Progenitor cell of endocrine pancreas (in vitro differentiated cells): ENCODE results near the gene MAP3K21. TPM values are rescaled to one million over a fixed set of nuclear protein-coding genes. Genes with fewer than 3 reads are reported as not detected.

Experiments used
- DNase-seq: peaks from one replicate; pipeline ENCODE4 v3.0.0; 2021; ENCODE audit warnings: low spot score; ENCODE audit not compliant: unreplicated experiment
- H3K27ac Mint-ChIP-seq: 2 replicates; pipeline ENCODE4 v1.8.0; 2021; ENCODE audit warnings: mild to moderate bottlenecking, moderate library complexity, mixed read lengths
- H3K27me3 Mint-ChIP-seq: 2 replicates; pipeline ENCODE4 v1.8.0; 2021; ENCODE audit warnings: mixed read lengths
- H3K36me3 Mint-ChIP-seq: 2 replicates; pipeline ENCODE4 v1.8.0; 2022; ENCODE audit warnings: mixed read lengths; ENCODE audit not compliant: insufficient read depth
- H3K4me1 Mint-ChIP-seq: 2 replicates; pipeline ENCODE4 v1.8.0; 2021; ENCODE audit warnings: low read depth, mixed read lengths
- H3K4me3 Mint-ChIP-seq: 2 replicates; pipeline ENCODE4 v1.8.0; 2021; ENCODE audit warnings: low read depth, mild to moderate bottlenecking, moderate library complexity, mixed read lengths
- H3K9me3 Mint-ChIP-seq: 2 replicates; pipeline ENCODE4 v1.8.0; 2021; ENCODE audit warnings: low read depth, mixed read lengths
- long read RNA-seq: library from polyadenylated mRNA; unstranded; transcript quantifications from one replicate; pipeline ENCODE4 v2.0.0, GENCODE V29; 2020
- total RNA-seq: library from RNA; stranded (reverse); gene quantifications from 2 replicates; pipeline ENCODE4 v1.2.1, GENCODE V29; 2021
- TF ChIP-seq, protein P1 (sequence below): fragments of 200-600 bp; sonication (generic); IDR thresholded peaks from one replicate; pipeline ENCODE4 v1.5.0; 2021; ENCODE audit warnings: antibody characterized with exemption, mild to moderate bottlenecking; ENCODE audit not compliant: unreplicated experiment

Gene MAP3K21
- total RNA-seq: 13.1 and 13.9 TPM in 2 replicates
- long read RNA-seq, partial matches to known transcripts: 3 of 5 reads
- long read RNA-seq, other reads (novel, unspliced or antisense): 2 of 5 reads

DNA sequence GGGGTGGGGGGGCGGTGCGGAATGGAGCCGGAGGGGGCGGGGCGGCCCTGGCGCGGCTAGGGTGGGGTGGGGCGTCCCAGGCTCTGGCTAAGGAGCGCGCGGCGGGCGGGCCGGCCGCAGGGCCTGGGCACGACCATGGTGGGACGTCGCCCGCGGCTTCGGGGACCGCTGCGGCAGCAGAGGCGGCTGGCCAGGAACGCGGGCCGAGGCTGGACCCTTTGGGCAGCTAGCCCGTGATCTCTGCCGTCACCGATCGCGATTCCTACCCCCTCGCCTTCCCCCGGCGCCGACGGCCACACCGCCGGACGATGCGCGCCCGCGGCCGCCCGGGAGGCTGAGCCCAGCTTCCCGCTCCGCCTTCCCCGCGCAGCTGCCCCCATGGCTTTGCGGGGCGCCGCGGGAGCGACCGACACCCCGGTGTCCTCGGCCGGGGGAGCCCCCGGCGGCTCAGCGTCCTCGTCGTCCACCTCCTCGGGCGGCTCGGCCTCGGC is at the start of gene MAP3K21:
Gene MAP3K21 (plus strand): TSS at position 74 of the 491 bp plus-strand sequence. CDS start 305 bp downstream, at position 379.
- no peaks in the 10 kb centered on the region for H3K36me3 Mint-ChIP-seq
- H3K27ac Mint-ChIP-seq: peak within 1 kb of the TSS; percentile 11
- H3K27me3 Mint-ChIP-seq: peaks cover 18% of the 10 kb centered on the region
- H3K4me1 Mint-ChIP-seq: peaks cover 25% of the 10 kb centered on the region
- H3K4me3 Mint-ChIP-seq: peak within 1 kb of the TSS; percentile 78
- TF ChIP-seq, protein P1, sequence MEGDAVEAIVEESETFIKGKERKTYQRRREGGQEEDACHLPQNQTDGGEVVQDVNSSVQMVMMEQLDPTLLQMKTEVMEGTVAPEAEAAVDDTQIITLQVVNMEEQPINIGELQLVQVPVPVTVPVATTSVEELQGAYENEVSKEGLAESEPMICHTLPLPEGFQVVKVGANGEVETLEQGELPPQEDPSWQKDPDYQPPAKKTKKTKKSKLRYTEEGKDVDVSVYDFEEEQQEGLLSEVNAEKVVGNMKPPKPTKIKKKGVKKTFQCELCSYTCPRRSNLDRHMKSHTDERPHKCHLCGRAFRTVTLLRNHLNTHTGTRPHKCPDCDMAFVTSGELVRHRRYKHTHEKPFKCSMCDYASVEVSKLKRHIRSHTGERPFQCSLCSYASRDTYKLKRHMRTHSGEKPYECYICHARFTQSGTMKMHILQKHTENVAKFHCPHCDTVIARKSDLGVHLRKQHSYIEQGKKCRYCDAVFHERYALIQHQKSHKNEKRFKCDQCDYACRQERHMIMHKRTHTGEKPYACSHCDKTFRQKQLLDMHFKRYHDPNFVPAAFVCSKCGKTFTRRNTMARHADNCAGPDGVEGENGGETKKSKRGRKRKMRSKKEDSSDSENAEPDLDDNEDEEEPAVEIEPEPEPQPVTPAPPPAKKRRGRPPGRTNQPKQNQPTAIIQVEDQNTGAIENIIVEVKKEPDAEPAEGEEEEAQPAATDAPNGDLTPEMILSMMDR: no peak
- peak; percentile 34 for DNase-seq
- H3K9me3 Mint-ChIP-seq: no peaks in the 10 kb centered on the region

DNA sequence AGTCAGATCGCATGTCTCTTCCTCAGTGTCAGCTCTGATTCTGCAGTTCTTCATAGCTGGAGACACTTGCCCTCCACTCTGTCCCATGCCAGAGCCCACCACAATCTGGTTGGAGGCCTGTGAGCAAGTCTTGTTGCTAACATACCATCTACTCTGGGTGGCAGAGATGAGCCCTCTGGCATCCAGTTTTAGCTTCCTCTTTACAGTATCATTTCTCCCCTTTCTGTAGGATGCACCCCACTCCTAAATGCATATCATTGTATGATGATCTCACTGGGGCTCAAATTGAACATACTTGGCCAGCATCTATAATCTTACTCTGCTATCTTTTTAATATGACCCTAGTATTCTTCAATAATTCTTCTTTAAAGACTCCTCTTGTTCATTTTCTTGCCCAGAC is 48.9 kb upstream of the MAP3K21 start:
- no peak overlapping the region for H3K4me3 Mint-ChIP-seq
- H3K27ac Mint-ChIP-seq: no peak overlapping the region
- H3K27me3 Mint-ChIP-seq: no peaks in the 10 kb centered on the region
- H3K4me1 Mint-ChIP-seq: no peaks in the 10 kb centered on the region
- TF ChIP-seq, protein P1: no peak
- H3K9me3 Mint-ChIP-seq: peaks cover 3% of the 10 kb centered on the region
- peaks cover 3% of the 10 kb centered on the region for H3K36me3 Mint-ChIP-seq
- no peak for DNase-seq

DNA sequence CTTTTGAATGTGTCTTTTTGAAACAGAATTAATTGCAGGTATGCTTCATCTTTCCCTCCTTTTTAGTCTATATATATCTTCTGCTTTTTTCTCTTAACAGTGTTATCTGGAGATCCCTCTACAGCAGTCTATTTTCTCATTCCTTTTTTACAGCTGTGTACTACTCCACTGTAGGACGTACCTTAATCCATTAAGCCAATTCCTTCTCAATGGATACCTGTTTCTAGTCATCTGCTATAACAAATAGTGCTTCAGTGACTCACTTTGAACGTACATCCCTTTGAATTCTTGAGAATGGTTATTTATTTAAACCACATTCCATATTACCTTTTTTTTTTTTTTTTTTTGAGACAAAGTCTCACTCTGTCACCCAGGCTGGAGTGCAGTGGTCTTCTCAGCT is 47.6 kb upstream of the MAP3K21 start:
- H3K9me3 Mint-ChIP-seq: peaks cover 3% of the 10 kb centered on the region
- no peak overlapping the region for H3K4me3 Mint-ChIP-seq
- H3K27ac Mint-ChIP-seq: no peak overlapping the region
- no peaks in the 10 kb centered on the region for H3K4me1 Mint-ChIP-seq
- no peak for DNase-seq
- H3K27me3 Mint-ChIP-seq: no peaks in the 10 kb centered on the region
- peaks cover 3% of the 10 kb centered on the region for H3K36me3 Mint-ChIP-seq
- TF ChIP-seq, protein P1: no peak

DNA sequence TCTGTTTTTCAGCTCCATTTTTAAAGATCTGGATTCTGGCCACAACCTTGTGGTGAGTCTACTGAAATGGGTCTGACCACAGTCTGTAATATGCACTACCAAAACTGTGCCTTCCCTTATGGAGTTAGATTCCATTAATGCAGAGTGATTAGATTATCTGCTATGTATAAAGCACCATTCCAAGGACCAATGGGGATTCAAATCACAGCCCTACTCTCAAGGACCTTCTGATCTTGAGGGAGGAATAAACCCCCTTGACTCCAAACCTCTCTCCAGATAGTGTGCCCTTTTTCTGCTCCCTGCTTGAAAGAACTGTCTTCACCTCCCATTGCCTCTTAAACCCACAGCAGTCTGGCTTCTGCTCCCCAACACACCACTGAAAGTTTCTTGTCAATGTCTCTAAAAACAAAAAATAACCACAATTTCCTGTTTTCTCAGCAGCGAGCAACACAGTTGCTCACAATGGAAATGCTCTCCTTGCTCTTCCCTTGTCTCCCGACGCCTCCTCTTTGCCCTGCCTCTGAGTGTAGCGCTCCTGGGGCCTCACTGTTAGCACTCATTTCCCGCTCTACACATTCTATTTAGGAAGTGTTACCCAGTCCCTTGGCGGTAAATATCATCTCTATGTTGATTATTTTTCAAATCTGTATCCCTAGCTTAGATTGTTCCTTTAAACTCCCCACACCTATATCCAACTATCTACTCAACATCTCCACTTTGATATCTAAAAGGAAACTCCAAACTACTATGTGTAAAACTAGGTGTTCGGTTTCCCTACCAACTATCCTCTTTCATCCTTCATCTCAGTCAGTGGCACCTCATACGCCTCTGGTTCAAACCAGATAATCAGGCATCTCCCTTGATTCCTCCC is 45.6 kb upstream of the MAP3K21 start:
- H3K4me3 Mint-ChIP-seq: no peak overlapping the region
- no peaks in the 10 kb centered on the region for H3K27me3 Mint-ChIP-seq
- H3K27ac Mint-ChIP-seq: no peak overlapping the region
- no peaks in the 10 kb centered on the region for H3K4me1 Mint-ChIP-seq
- TF ChIP-seq, protein P1: no peak
- H3K9me3 Mint-ChIP-seq: peaks cover 3% of the 10 kb centered on the region
- H3K36me3 Mint-ChIP-seq: no peaks in the 10 kb centered on the region
- no peak for DNase-seq

DNA sequence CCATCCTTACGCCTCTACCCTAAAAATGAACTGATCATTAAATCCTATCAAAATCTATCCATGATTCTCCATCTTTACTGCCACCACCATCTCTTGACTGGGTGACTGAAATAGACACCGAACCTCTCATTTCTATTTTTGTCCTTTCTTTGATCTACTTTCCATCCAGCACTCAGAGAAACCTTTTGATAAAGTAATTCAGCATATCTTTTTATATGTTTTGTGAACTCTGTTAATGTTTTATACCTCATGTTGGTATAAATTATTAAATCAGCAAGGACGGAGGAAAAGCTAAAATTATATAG is 45.0 kb upstream of the MAP3K21 start:
- TF ChIP-seq, protein P1: no peak
- DNase-seq: no peak
- Mint-ChIP-seq H3K27ac (no peak overlapping the region), H3K27me3 (no peaks in the 10 kb centered on the region), H3K36me3 (no peaks in the 10 kb centered on the region), H3K9me3 (peaks cover 3% of the 10 kb centered on the region), H3K4me3 (no peak overlapping the region), H3K4me1 (no peaks in the 10 kb centered on the region)
